ENCODE measurements around the gene GSG1L2. TPM values are rescaled to one million over a fixed set of nuclear protein-coding genes. Genes with fewer than 3 reads are reported as not detected.

Gene GSG1L2
- total and polyA plus RNA-seq, 2 donors (not counting 1 experiment from before 2014, with no cell fraction given) = not detected

DNA sequence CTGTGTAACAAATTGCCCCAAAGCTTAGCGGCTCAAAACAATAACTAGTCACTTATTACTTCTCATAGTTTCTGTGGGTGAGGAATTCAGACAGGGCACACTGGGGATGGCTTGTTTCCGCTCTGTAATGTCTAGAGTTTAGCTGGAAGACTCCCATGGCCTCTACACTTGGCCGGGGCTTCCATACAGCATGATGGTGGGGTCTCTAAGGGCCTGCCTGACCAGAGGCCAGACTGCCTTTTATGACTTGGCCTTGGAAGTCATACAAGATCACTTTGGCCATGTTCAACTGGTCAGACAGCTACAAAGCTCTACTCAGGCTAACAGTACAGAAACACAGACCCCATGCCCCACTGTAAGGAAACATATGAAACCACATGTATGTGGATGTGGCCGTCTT lies 12.0 kb upstream of the GSG1L2 start:
- Histone ChIP-seq H3K9me3 (ENCODE audit: control extremely low read depth in 1 of 3, control insufficient read depth in 2 of 3, insufficient read depth in 1 of 3, low read length in 2 of 3) (peaks cover 0 to 3% (median 0%) of the 10 kb centered on the region in 3 donors), H3K79me2 (ENCODE audit: control insufficient read depth, insufficient read depth, low read length) (no peaks in the 10 kb centered on the region), H3K4me2 (replicated peaks; ENCODE audit: low read depth, low read length, poor library complexity, severe bottlenecking) (no peak overlapping the region), H3K36me3 (replicated peaks in 1 of 2; ENCODE audit: control extremely low read depth in 1 of 2, control insufficient read depth in 1 of 2, extremely low read depth in 1 of 2, insufficient read depth in 2 of 2, low read length in 1 of 2) (no peaks in the 10 kb centered on the region), H3K4me1 (ENCODE audit: control insufficient read depth in 2 of 2, insufficient read depth in 2 of 2, low read length in 2 of 2) (no peaks in the 10 kb centered on the region), H3K4me3 (ENCODE audit: control extremely low read depth in 1 of 5, extremely low read depth in 1 of 5, insufficient read depth in 1 of 5, low read depth in 2 of 5, low read length in 4 of 5) (no peak overlapping the region), H2AFZ (ENCODE audit: insufficient read depth, low read depth, low read length, poor library complexity, severe bottlenecking) (no peak overlapping the region), H3K27me3 (replicated peaks in 1 of 4; ENCODE audit: control extremely low read depth in 1 of 4, control insufficient read depth in 3 of 4, insufficient read depth in 4 of 4, low read length in 3 of 4) (no peaks in the 10 kb centered on the region), H4K20me1 (ENCODE audit: control insufficient read depth, insufficient read depth, low read length, poor library complexity, severe bottlenecking) (no peaks in the 10 kb centered on the region), H3K27ac (ENCODE audit: low read length in 2 of 2) (no peak overlapping the region), H3K9ac (ENCODE audit: low read length) (no peak overlapping the region)
- TF ChIP-seq, protein P1, sequence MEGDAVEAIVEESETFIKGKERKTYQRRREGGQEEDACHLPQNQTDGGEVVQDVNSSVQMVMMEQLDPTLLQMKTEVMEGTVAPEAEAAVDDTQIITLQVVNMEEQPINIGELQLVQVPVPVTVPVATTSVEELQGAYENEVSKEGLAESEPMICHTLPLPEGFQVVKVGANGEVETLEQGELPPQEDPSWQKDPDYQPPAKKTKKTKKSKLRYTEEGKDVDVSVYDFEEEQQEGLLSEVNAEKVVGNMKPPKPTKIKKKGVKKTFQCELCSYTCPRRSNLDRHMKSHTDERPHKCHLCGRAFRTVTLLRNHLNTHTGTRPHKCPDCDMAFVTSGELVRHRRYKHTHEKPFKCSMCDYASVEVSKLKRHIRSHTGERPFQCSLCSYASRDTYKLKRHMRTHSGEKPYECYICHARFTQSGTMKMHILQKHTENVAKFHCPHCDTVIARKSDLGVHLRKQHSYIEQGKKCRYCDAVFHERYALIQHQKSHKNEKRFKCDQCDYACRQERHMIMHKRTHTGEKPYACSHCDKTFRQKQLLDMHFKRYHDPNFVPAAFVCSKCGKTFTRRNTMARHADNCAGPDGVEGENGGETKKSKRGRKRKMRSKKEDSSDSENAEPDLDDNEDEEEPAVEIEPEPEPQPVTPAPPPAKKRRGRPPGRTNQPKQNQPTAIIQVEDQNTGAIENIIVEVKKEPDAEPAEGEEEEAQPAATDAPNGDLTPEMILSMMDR (IDR thresholded peaks at IDR 0.05) = no peak
- TF ChIP-seq EZH2 (IDR thresholded peaks at IDR 0.05; ENCODE audit: borderline replicate concordance, insufficient read depth, low read depth, low read length, poor library complexity, severe bottlenecking) = no peak
- H3K27me3 Mint-ChIP-seq = peaks cover 6% of the 10 kb centered on the region
- ChIA-PET POLR2A (no interaction called here), CTCF (no interaction called here)
- H3K9me3 Mint-ChIP-seq (ENCODE audit: insufficient read depth) = no peaks in the 10 kb centered on the region
- H3K4me1 Mint-ChIP-seq = no peaks in the 10 kb centered on the region
- H3K4me3 Mint-ChIP-seq = no peak overlapping the region
- no peak overlapping the region for H3K27ac Mint-ChIP-seq
- intact Hi-C loops (cut with micrococcal nuclease) = no loop called here
- WGBS (ENCODE audit: insufficient coverage) = 87% methylated on average over 2 of the region's 4 CpGs
- ATAC-seq (ENCODE audit: low read depth) = no peak
- DNase-seq = no peak

DNA sequence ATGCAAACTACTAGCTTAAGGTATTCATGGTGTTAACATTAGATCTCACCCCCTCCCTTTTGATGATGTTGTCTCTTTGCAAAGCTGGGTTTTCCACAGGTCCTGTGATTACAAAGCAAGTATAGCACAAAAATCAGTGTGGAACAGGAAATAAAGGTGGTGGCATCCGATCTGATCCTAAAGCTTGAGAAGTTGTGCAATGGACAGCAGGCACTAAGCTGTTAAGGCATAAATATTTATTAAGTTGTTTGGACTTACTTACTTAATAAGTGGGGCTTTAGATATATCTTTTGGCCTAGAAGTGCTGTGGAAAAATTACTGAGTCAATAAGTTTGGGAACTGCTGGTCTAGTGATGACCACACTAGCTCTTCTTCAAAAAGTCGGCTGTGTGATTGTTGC lies 8.8 kb upstream of the GSG1L2 start:
- ATAC-seq (ENCODE audit: low read depth) (no peak), DNase-seq (no peak)
- no peaks in the 10 kb centered on the region for H3K36me3 ChIP-seq (replicated peaks in 1 of 2; ENCODE audit: control extremely low read depth in 1 of 2, control insufficient read depth in 1 of 2, extremely low read depth in 1 of 2, insufficient read depth in 2 of 2, low read length in 1 of 2)
- no peaks in the 10 kb centered on the region for H3K4me1 Mint-ChIP-seq
- H4K20me1 ChIP-seq (ENCODE audit: control insufficient read depth, insufficient read depth, low read length, poor library complexity, severe bottlenecking) = no peaks in the 10 kb centered on the region
- ChIA-PET CTCF (no interaction called here), POLR2A (no interaction called here)
- intact Hi-C loops (cut with micrococcal nuclease) = no loop called here
- H3K4me3 Mint-ChIP-seq = no peak overlapping the region
- no peaks in the 10 kb centered on the region for H3K4me1 ChIP-seq (ENCODE audit: control insufficient read depth in 2 of 2, insufficient read depth in 2 of 2, low read length in 2 of 2)
- H3K4me3 ChIP-seq (ENCODE audit: control extremely low read depth in 1 of 5, extremely low read depth in 1 of 5, insufficient read depth in 1 of 5, low read depth in 2 of 5, low read length in 4 of 5) = no peak overlapping the region
- no peak overlapping the region for H2AFZ ChIP-seq (ENCODE audit: insufficient read depth, low read depth, low read length, poor library complexity, severe bottlenecking)
- no peak overlapping the region for H3K9ac ChIP-seq (ENCODE audit: low read length)
- H3K4me2 ChIP-seq (replicated peaks; ENCODE audit: low read depth, low read length, poor library complexity, severe bottlenecking) = no peak overlapping the region
- TF ChIP-seq, protein P1 (IDR thresholded peaks at IDR 0.05) = no peak
- TF ChIP-seq EZH2 (IDR thresholded peaks at IDR 0.05; ENCODE audit: borderline replicate concordance, insufficient read depth, low read depth, low read length, poor library complexity, severe bottlenecking) = no peak
- no peak overlapping the region for H3K27ac Mint-ChIP-seq
- H3K9me3 ChIP-seq (ENCODE audit: control extremely low read depth in 1 of 3, control insufficient read depth in 2 of 3, insufficient read depth in 1 of 3, low read length in 2 of 3) = peaks cover 0 to 3% (median 0%) of the 10 kb centered on the region in 3 donors
- no peaks in the 10 kb centered on the region for H3K27me3 ChIP-seq (replicated peaks in 1 of 4; ENCODE audit: control extremely low read depth in 1 of 4, control insufficient read depth in 3 of 4, insufficient read depth in 4 of 4, low read length in 3 of 4)
- H3K27ac ChIP-seq (ENCODE audit: low read length in 2 of 2) = no peak overlapping the region
- peaks cover 8% of the 10 kb centered on the region for H3K27me3 Mint-ChIP-seq
- no peaks in the 10 kb centered on the region for H3K79me2 ChIP-seq (ENCODE audit: control insufficient read depth, insufficient read depth, low read length)
- no peaks in the 10 kb centered on the region for H3K9me3 Mint-ChIP-seq (ENCODE audit: insufficient read depth)
- 75% methylated on average over 1 of the region's 2 CpGs for WGBS (ENCODE audit: insufficient coverage)
